Mesendoderm (in vitro differentiated cells): Measurements from ENCODE around the gene FANCC.
"Not testable (repeated sequence)": the region's sequence is repeated elsewhere in the genome, so short reads cannot be mapped to it uniquely, and the experiment has no call there.

Source experiments
- DNase-seq: peaks from one replicate; pipeline ENCODE4 v3.0.0; 2013
- H2AK5ac ChIP-seq: 2 replicates; pipeline ENCODE4 v1.6.1; 2013; ENCODE audit warnings: low read length, inconsistent platforms
- H2BK120ac ChIP-seq: 2 replicates; pipeline ENCODE4 v1.6.1; 2013; ENCODE audit warnings: low read depth, mild to moderate bottlenecking, low read length, moderate library complexity, mixed read lengths
- H2BK15ac ChIP-seq: replicated peaks from 2 replicates; pipeline ENCODE4 v1.6.1; 2013; ENCODE audit warnings: low read depth, mild to moderate bottlenecking, moderate library complexity
- H2BK5ac ChIP-seq: 2 replicates; pipeline ENCODE4 v1.6.1; 2013; ENCODE audit warnings: low read length, inconsistent platforms
- H3K18ac ChIP-seq: 2 replicates; pipeline ENCODE4 v1.6.1; 2013; ENCODE audit warnings: mild to moderate bottlenecking, low read length, mixed read lengths
- H3K23ac ChIP-seq: one replicate; pipeline ENCODE4 v1.6.1; 2013; ENCODE audit warnings: low read length
- H3K27ac ChIP-seq: 2 replicates; pipeline ENCODE4 v1.5.1; 2013; ENCODE audit warnings: low read depth, mild to moderate bottlenecking, inconsistent platforms, low read length, moderate library complexity
- H3K27me3 ChIP-seq: 2 replicates; pipeline ENCODE4 v1.6.1; 2013; ENCODE audit warnings: low read length, control low read depth, mild to moderate bottlenecking, inconsistent platforms; ENCODE audit not compliant: insufficient read depth, poor library complexity
- H3K36me3 ChIP-seq: 2 replicates; pipeline ENCODE4 v1.6.1; 2013; ENCODE audit warnings: low read length, inconsistent platforms; ENCODE audit not compliant: control insufficient read depth, insufficient read depth
- H3K4ac ChIP-seq: one replicate; pipeline ENCODE4 v1.6.1; 2013; ENCODE audit warnings: low read depth, mild to moderate bottlenecking, low read length, moderate library complexity
- H3K4me1 ChIP-seq: 2 replicates; pipeline ENCODE4 v1.6.1; 2013; ENCODE audit warnings: low read depth, low read length, inconsistent platforms; ENCODE audit not compliant: control insufficient read depth
- H3K4me2 ChIP-seq: 2 replicates; pipeline ENCODE4 v1.6.1; 2013; ENCODE audit warnings: low read length
- H3K4me3 ChIP-seq: 2 replicates; pipeline ENCODE4 v1.5.1; 2013; ENCODE audit warnings: mild to moderate bottlenecking, low read length
- H3K56ac ChIP-seq: one replicate; pipeline ENCODE4 v1.6.1; 2013; ENCODE audit warnings: low read length
- H3K79me1 ChIP-seq: 2 replicates; pipeline ENCODE4 v1.6.1; 2013; ENCODE audit warnings: low read length, inconsistent platforms
- H3K79me2 ChIP-seq: 2 replicates; pipeline ENCODE4 v1.6.1; 2013; ENCODE audit warnings: mild to moderate bottlenecking, low read length; ENCODE audit not compliant: control insufficient read depth, insufficient read depth
- H3K9ac ChIP-seq: 2 replicates; pipeline ENCODE4 v1.6.1; 2013; ENCODE audit warnings: low read length, inconsistent platforms
- H4K5ac ChIP-seq: one replicate; pipeline ENCODE4 v1.6.1; 2013; ENCODE audit warnings: low read length
- H4K8ac ChIP-seq: one replicate; pipeline ENCODE4 v1.6.1; 2013; ENCODE audit warnings: low read depth, mild to moderate bottlenecking, control low read depth, low read length, moderate library complexity
- WGBS: extraction: QIAGEN DNeasy Blood & Tissue Kit; methylation state at CpG from one replicate; pipeline ENCODE4 v1.1.7; 2013; ENCODE audit warnings: low lambda C conversion rate, missing lambda C conversion rate; ENCODE audit not compliant: insufficient coverage; ENCODE audit errors: extremely low coverage; 5-methylcytosine and 5-hydroxymethylcytosine counted together

FANCC gene

DNA sequence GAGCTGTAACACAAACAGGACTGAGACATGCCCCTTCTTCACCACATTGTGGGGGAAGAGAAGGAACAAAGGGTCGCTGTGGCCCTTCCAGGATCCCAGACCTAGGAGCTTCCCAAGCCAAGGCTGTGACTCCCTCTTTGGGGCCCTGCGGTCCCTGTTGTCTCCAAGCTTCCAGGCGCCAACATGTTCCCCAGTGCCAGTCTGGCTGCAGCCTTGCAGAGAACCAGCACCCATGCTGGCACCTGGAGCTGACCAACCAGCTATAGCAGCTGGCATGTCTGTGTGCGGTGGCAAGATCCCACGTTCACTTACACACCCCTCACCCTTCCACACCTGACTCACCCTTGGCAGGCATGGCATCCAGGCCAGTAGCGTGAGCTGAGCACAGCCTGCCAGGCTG lies 20.7 kb upstream of the FANCC start:
- no CpG with 5 or more reads among the region's 6 CpGs for WGBS
- Histone ChIP-seq H3K27ac (no peak overlapping the region), H2BK5ac (no peak overlapping the region), H3K27me3 (no peaks in the 10 kb centered on the region), H3K79me2 (no peaks in the 10 kb centered on the region), H4K8ac (no peak overlapping the region), H3K23ac (no peak overlapping the region), H2BK120ac (no peak overlapping the region), H2AK5ac (no peak overlapping the region), H2BK15ac (no peak overlapping the region), H3K9ac (no peak overlapping the region), H3K36me3 (no peaks in the 10 kb centered on the region), H4K5ac (no peak overlapping the region), H3K4me2 (no peak overlapping the region), H3K4me3 (no peak overlapping the region), H3K18ac (no peak overlapping the region), H3K79me1 (no peaks in the 10 kb centered on the region), H3K4me1 (no peaks in the 10 kb centered on the region), H3K56ac (no peak overlapping the region), H3K4ac (no peak overlapping the region)
- DNase-seq, result no peak

DNA sequence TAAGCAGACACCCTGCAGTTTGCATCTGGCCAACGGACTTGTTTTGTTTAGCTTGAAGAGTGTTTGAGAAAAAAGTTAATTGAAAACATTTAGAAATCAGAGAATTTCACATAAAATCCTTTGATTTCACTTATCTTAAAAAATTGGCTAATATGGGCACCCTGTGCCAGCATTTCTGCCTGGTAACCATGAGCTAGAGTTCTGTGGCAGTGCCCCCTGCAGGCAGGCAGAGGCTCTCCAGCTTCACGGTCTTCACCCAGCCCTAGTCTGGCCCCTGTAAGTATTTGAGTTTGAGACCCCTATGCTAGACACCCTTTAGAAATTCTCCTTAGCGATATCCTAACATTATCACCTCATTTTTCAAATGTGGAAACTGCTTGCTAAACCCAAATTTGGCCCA lies 18.8 kb upstream of the FANCC start:
- Histone ChIP-seq H3K18ac (no peak overlapping the region), H2BK120ac (no peak overlapping the region), H3K56ac (no peak overlapping the region), H4K5ac (no peak overlapping the region), H3K79me1 (no peaks in the 10 kb centered on the region), H3K4me2 (no peak overlapping the region), H3K4me3 (no peak overlapping the region), H2BK5ac (no peak overlapping the region), H3K27me3 (no peaks in the 10 kb centered on the region), H3K79me2 (no peaks in the 10 kb centered on the region), H2BK15ac (no peak overlapping the region), H2AK5ac (no peak overlapping the region), H3K27ac (no peak overlapping the region), H3K23ac (no peak overlapping the region), H3K36me3 (no peaks in the 10 kb centered on the region), H3K9ac (no peak overlapping the region), H3K4ac (no peak overlapping the region), H4K8ac (no peak overlapping the region), H3K4me1 (no peaks in the 10 kb centered on the region)
- peak; percentile 38 for DNase-seq
- no CpG with 5 or more reads among the region's 3 CpGs for WGBS

DNA sequence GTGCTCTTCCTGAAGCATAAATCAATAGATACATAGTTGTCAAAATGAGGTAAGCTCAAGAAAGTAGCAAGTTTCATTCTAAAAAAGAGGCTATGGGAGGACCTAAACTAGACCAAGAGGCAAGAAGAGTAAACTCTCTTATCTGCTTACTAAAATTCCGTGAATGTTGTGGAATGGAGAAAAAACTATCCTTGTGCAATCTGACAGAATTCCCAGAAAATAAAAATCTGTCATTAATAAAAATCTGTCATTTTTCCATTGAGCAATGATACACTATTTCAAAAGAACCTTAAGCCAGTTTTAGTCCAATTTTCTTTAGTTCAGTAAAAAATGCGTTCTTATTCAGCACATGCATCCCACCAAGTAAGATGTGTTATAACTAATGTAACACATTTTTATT lies 15.9 kb upstream of the FANCC start:
- H3K9ac ChIP-seq, result no peak overlapping the region
- no peaks in the 10 kb centered on the region for H3K79me1 ChIP-seq
- H2BK120ac ChIP-seq, result no peak overlapping the region
- no peaks in the 10 kb centered on the region for H3K4me1 ChIP-seq
- no peak overlapping the region for H2AK5ac ChIP-seq
- H2BK5ac ChIP-seq, result no peak overlapping the region
- no peak overlapping the region for H4K8ac ChIP-seq
- DNase-seq, result no peak
- no peaks in the 10 kb centered on the region for H3K79me2 ChIP-seq
- H3K36me3 ChIP-seq, result no peaks in the 10 kb centered on the region
- no peak overlapping the region for H4K5ac ChIP-seq
- no peak overlapping the region for H3K4ac ChIP-seq
- no peak overlapping the region for H3K27ac ChIP-seq
- H3K4me3 ChIP-seq, result no peak overlapping the region
- H3K4me2 ChIP-seq, result no peak overlapping the region
- H3K23ac ChIP-seq, result no peak overlapping the region
- WGBS, result no CpG with 5 or more reads among the region's 2 CpGs
- H3K27me3 ChIP-seq, result no peaks in the 10 kb centered on the region
- H3K56ac ChIP-seq, result no peak overlapping the region
- H3K18ac ChIP-seq, result no peak overlapping the region
- no peak overlapping the region for H2BK15ac ChIP-seq

DNA sequence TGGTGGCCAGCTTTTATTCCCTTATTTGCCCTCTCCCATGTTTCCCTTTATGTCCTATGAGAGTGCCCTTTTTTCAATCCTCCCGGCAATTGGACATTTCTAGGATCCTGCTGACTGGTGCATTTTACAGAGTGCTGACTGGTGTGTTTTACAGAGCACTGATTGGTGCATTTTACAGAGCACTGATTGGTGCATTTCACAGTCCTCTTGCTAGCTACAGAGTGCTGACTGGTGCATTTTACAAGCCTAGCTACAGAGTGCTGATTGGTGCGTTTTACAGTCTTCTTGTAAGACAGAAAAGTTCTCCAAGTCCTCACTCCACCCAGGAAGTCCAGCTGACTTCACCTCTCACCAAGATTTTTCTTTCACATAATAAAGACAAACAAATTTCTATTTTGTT lies 15.4 kb upstream of the FANCC start:
- Histone ChIP-seq H3K4me2 (no peak overlapping the region), H2AK5ac (no peak overlapping the region), H3K79me2 (no peaks in the 10 kb centered on the region), H3K56ac (no peak overlapping the region), H2BK5ac (no peak overlapping the region), H3K4me1 (no peaks in the 10 kb centered on the region), H4K8ac (no peak overlapping the region), H3K4me3 (no peak overlapping the region), H3K4ac (no peak overlapping the region), H3K9ac (no peak overlapping the region), H2BK15ac (no peak overlapping the region), H3K27me3 (no peaks in the 10 kb centered on the region), H3K27ac (no peak overlapping the region), H3K18ac (no peak overlapping the region), H3K23ac (no peak overlapping the region), H3K79me1 (no peaks in the 10 kb centered on the region), H4K5ac (no peak overlapping the region), H3K36me3 (no peaks in the 10 kb centered on the region), H2BK120ac (no peak overlapping the region)
- no peak for DNase-seq
- no CpG with 5 or more reads among the region's 2 CpGs for WGBS

DNA sequence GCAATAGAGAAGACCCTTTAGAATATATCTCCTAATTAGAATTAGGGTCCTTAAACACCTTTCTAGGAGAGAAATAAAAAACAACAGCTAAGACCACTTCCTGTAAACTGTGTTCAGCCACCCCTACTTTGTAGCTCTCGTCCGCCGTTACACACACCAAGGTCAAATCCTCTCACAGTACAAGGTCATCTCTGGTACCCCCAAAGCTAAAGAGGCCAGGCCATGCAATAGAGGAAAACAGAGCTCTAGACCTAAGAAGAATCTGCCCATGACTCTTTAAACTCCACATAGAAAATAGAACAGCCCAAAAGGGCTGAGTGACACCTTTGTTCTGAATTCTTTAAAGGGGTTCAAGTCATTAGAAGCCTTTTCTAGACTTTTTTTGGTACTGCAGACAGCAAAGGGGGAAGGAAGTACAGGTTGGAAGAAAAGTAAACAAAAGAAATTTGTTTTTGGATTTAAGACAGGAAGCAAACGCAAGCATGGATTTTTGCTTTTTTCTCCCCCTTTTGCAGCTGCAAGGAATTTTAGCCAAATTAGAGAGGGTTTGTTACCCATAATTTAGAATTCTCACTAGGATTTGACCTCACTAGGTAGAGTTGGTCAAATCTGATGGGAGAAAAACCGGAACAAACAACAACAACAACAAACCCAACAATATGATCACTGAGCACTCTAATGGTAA lies 13.4 kb upstream of the FANCC start:
- WGBS, result no CpG with 5 or more reads among the region's 5 CpGs
- DNase-seq, result no peak
- Histone ChIP-seq H3K4me1 (no peaks in the 10 kb centered on the region), H3K4me2 (no peak overlapping the region), H3K18ac (no peak overlapping the region), H2BK15ac (no peak overlapping the region), H3K56ac (no peak overlapping the region), H4K5ac (no peak overlapping the region), H3K9ac (no peak overlapping the region), H3K79me1 (no peaks in the 10 kb centered on the region), H2BK120ac (no peak overlapping the region), H2AK5ac (no peak overlapping the region), H3K27me3 (no peaks in the 10 kb centered on the region), H3K27ac (no peak overlapping the region), H3K36me3 (no peaks in the 10 kb centered on the region), H3K4ac (no peak overlapping the region), H4K8ac (no peak overlapping the region), H3K79me2 (no peaks in the 10 kb centered on the region), H3K23ac (no peak overlapping the region), H3K4me3 (no peak overlapping the region), H2BK5ac (no peak overlapping the region)

DNA sequence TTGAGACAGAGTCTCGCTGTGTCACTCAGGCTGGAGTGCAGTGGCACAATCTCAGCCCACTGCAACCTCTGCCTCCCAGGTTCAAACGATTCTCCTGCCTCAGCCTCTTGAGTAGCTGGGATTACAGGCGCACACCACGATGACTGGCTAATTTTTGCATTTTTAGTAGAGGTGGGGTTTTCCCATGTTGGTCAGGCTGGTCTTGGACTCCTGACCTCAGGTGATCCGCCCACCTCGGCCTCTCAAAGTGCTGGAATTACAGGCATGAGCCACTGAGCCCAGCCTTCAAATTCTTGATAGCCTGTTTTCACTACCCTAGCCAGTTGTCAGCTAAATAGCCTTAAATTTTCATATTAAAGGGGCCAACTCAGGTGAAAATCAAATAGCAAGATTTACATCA lies 11.6 kb upstream of the FANCC start:
- H2BK15ac ChIP-seq, H2BK120ac ChIP-seq: not testable (repeated sequence)
- WGBS, result no CpG with 5 or more reads among the region's 6 CpGs

More for the DNA sequence above, 11.6 kb upstream of the FANCC start:
- not testable (repeated sequence) for H3K36me3 ChIP-seq, H3K56ac ChIP-seq, H3K27ac ChIP-seq, H3K4ac ChIP-seq, DNase-seq, H3K18ac ChIP-seq, H3K79me2 ChIP-seq, H3K4me3 ChIP-seq, H2BK5ac ChIP-seq, H3K4me2 ChIP-seq, H3K9ac ChIP-seq, H2AK5ac ChIP-seq, H3K23ac ChIP-seq, H3K79me1 ChIP-seq, H3K27me3 ChIP-seq, H4K8ac ChIP-seq, H3K4me1 ChIP-seq, H4K5ac ChIP-seq
